Smooth muscle cell (in vitro differentiated cells): ENCODE results near the gene ZNF366. TPM values are rescaled to one million over a fixed set of nuclear protein-coding genes. Genes with fewer than 3 reads are reported as not detected.

Experiments
- DNase-seq: peaks from one replicate; lab custom pipeline; 2025; ENCODE audit not compliant: unreplicated experiment; lab: John Stamatoyannopoulos, UW
- H2AFZ ChIP-seq: fragments of 200-600 bp; sonication (generic); 2 replicates; pipeline ENCODE4 v1.6.0; 2016; ENCODE audit warnings: antibody characterized with exemption, low read depth, mild to moderate bottlenecking
- H3F3A ChIP-seq: fragments of 200-600 bp; sonication (generic); 2 replicates; pipeline ENCODE4 v1.6.0; 2017; ENCODE audit warnings: antibody characterized with exemption, low read depth
- H3K27ac ChIP-seq: fragments of 200-600 bp; sonication (generic); 2 replicates; pipeline ENCODE4 v1.5.1; 2016; ENCODE audit warnings: low read depth, mild to moderate bottlenecking
- H3K27me3 ChIP-seq: fragments of 200-600 bp; sonication (generic); 2 replicates; pipeline ENCODE4 v1.6.1; 2016; ENCODE audit warnings: low read depth, mild to moderate bottlenecking
- H3K36me3 ChIP-seq: fragments of 200-600 bp; sonication (generic); 2 replicates; pipeline ENCODE4 v1.5.1; 2016; ENCODE audit warnings: low read depth
- H3K4me1 ChIP-seq: fragments of 200-600 bp; sonication (generic); 2 replicates; pipeline ENCODE4 v1.5.1; 2016; ENCODE audit warnings: low read depth
- H3K4me2 ChIP-seq: fragments of 200-600 bp; sonication (generic); 2 replicates; pipeline ENCODE4 v1.6.0; 2016; ENCODE audit warnings: mild to moderate bottlenecking
- H3K4me3 ChIP-seq: fragments of 200-600 bp; sonication (generic); 2 replicates; pipeline ENCODE4 v1.5.1; 2016; ENCODE audit warnings: mild to moderate bottlenecking
- H3K79me2 ChIP-seq: fragments of 200-600 bp; sonication (generic); 2 replicates; pipeline ENCODE4 v1.6.0; 2016; ENCODE audit warnings: low read depth, mild to moderate bottlenecking
- H3K9ac ChIP-seq: fragments of 200-600 bp; sonication (generic); 2 replicates; pipeline ENCODE4 v1.6.0; 2016; ENCODE audit warnings: low read depth
- H3K9me3 ChIP-seq: fragments of 200-600 bp; sonication (generic); replicated peaks from 2 replicates; pipeline ENCODE4 v1.5.1; 2016; ENCODE audit warnings: low read depth
- H4K20me1 ChIP-seq: fragments of 200-600 bp; sonication (generic); 2 replicates; pipeline ENCODE4 v1.6.0; 2016; ENCODE audit warnings: low read depth
- CTCF ChIP-seq: fragments of 200-600 bp; sonication (generic); IDR thresholded peaks from 2 replicates; pipeline ENCODE4 v1.5.1; 2017; ENCODE audit warnings: borderline replicate concordance, mild to moderate bottlenecking, antibody characterized with exemption; ENCODE audit not compliant: insufficient read depth, poor library complexity, severe bottlenecking
- WGBS: methylation state at CpG from one replicate; pipeline ENCODE4 v1.1.7; 2016; ENCODE audit warnings: low lambda C conversion rate; 5-methylcytosine and 5-hydroxymethylcytosine counted together
- polyA plus RNA-seq: library from polyadenylated mRNA; unstranded; fragments of >200 nt; fragmentation: Nextera tagmentation; extraction: Ambion mirVana; gene quantifications from 2 replicates; pipeline ENCODE4 v1.2.1, GENCODE V29; 2016
- total RNA-seq: library from RNA; depleted of rRNA; stranded (reverse); fragments of >200 nt; gene quantifications from 2 replicates; pipeline ENCODE4 v1.2.3, GENCODE V29; 2014

The ZNF366 gene
- total and polyA plus RNA-seq, 2 experiments from 2014 or later, result not detected

DNA sequence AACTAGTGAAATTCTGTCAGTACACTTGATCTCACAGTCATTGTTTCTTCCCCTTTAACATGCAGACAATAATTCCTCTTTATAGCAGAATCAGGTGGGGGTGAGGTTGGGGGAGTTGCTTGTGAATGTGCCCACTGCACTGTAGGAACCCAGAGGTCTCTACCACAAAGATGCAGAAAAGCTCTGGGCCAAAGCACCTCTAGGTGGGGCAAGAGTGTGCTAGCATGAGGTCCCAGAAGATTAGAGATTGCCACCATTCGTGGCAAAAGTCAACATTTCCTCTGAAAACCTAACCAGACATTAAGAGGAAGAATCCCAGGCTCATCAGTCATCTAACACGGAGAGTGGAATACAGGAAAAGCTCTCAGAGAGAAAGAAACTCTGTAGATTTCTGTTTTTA is 112.5 kb downstream of the ZNF366 start:
- WGBS, result 46% methylated on average over 2 of the region's 2 CpGs
- H2AFZ ChIP-seq, result no peak overlapping the region

GRCh38 chr5:72393052-72393451 is 114.2 kb downstream of the ZNF366 start:
- H3K79me2 ChIP-seq, result no peaks in the 10 kb centered on the region
- no peak overlapping the region for H3K4me3 ChIP-seq
- H4K20me1 ChIP-seq, result no peaks in the 10 kb centered on the region
- no peaks in the 10 kb centered on the region for H3K9me3 ChIP-seq
- H2AFZ ChIP-seq, result no peak overlapping the region
- H3K27me3 ChIP-seq, result no peaks in the 10 kb centered on the region
- no peak overlapping the region for H3K4me2 ChIP-seq
- H3K36me3 ChIP-seq, result no peaks in the 10 kb centered on the region
- DNase-seq, result no peak
- no peak overlapping the region for H3K27ac ChIP-seq
- no peak overlapping the region for H3K9ac ChIP-seq
- H3K4me1 ChIP-seq, result no peaks in the 10 kb centered on the region
- TF ChIP-seq CTCF, result no peak
- H3F3A ChIP-seq, result no peaks in the 10 kb centered on the region

More for the DNA sequence above, 112.5 kb downstream of the ZNF366 start:
- Histone ChIP-seq H3K27ac (no peak overlapping the region), H4K20me1 (no peaks in the 10 kb centered on the region), H3F3A (no peaks in the 10 kb centered on the region), H3K79me2 (no peaks in the 10 kb centered on the region), H3K36me3 (no peaks in the 10 kb centered on the region), H3K9ac (no peak overlapping the region), H3K4me1 (no peaks in the 10 kb centered on the region), H3K4me2 (no peak overlapping the region), H3K9me3 (no peaks in the 10 kb centered on the region), H3K27me3 (no peaks in the 10 kb centered on the region), H3K4me3 (no peak overlapping the region)
- DNase-seq, result no peak
- peak; percentile 16 for TF ChIP-seq CTCF

Other genes with a start within 250 kb of the ZNF366 start
- 38.3 and 47.8 TPM in 2 replicates for gene MRPS27, start 187.2 kb downstream of the ZNF366 start, total RNA-seq
- gene MRPS27, start 187.2 kb downstream of the ZNF366 start, polyA plus RNA-seq, result 36.7 and 41.0 TPM in 2 replicates
- gene PTCD2, start 187.0 kb downstream of the ZNF366 start, total RNA-seq, result 8.5 and 10.0 TPM in 2 replicates
- 4.7 and 6.3 TPM in 2 replicates for gene PTCD2, start 187.0 kb downstream of the ZNF366 start, polyA plus RNA-seq